HepG2 (cell line): Measurements from ENCODE around the gene PA2G4. TPM values are rescaled to one million over a fixed set of nuclear protein-coding genes. Genes with fewer than 3 reads are reported as not detected.

Experiments
- HNRNPL ChIP-seq: fragments of 200-400 bp; formaldehyde crosslinking; IDR thresholded peaks from 2 replicates; pipeline ENCODE4 v1.6.1; 2017; ENCODE audit warnings: mild to moderate bottlenecking, low read depth, low read length
- HNRNPLL ChIP-seq: fragments of 200-400 bp; formaldehyde crosslinking; IDR thresholded peaks from 2 replicates; pipeline ENCODE4 v1.6.1; 2017; ENCODE audit warnings: mild to moderate bottlenecking, low read depth, low read length; ENCODE audit not compliant: poor library complexity, severe bottlenecking
- HNRNPUL1 ChIP-seq: fragments of 200-400 bp; formaldehyde crosslinking; IDR thresholded peaks from 2 replicates; pipeline ENCODE4 v1.6.1; 2017; ENCODE audit warnings: low read depth, mild to moderate bottlenecking, low read length, moderate library complexity
- NR2F2 ChIP-seq: IDR thresholded peaks from 2 replicates; pipeline ENCODE4 v1.6.1; 2012; ENCODE audit warnings: low read depth, inconsistent platforms, borderline replicate concordance
- PPARG ChIP-seq: conservative IDR thresholded peaks from 2 replicates; pipeline ENCODE4 v1.6.1; 2016; ENCODE audit warnings: missing biosample characterization, missing genetic modification reagents
- RFX3 ChIP-seq: IDR thresholded peaks from 2 replicates; pipeline ENCODE4 v1.6.1; 2016; ENCODE audit warnings: missing biosample characterization, missing genetic modification reagents
- SMARCC2 ChIP-seq: fragments of 450-650 bp; IDR thresholded peaks from 2 replicates; pipeline ENCODE4 v1.6.1; 2017; ENCODE audit warnings: antibody characterized with exemption, mild to moderate bottlenecking
- ZBTB8A ChIP-seq: sonication (generic); formaldehyde crosslinking; IDR thresholded peaks from 2 replicates; pipeline ENCODE4 v1.4.0; 2020; ENCODE audit warnings: mild to moderate bottlenecking, low read depth, missing genetic modification reagents, borderline replicate concordance
- ZFP36 ChIP-seq: fragments of 150-350 bp; IDR thresholded peaks from 2 replicates; pipeline ENCODE4 v1.6.1; 2018; ENCODE audit warnings: borderline replicate concordance, low read length, low read depth; ENCODE audit not compliant: partially characterized antibody
- ZMYM2 ChIP-seq: sonication (generic); formaldehyde crosslinking; IDR thresholded peaks from 2 replicates; pipeline ENCODE4 v1.8.0; 2022; ENCODE audit warnings: mild to moderate bottlenecking, missing genetic modification reagents
- ZNF20 ChIP-seq: sonication (generic); formaldehyde crosslinking; IDR thresholded peaks from 2 replicates; pipeline ENCODE4 v1.4.0; 2020; ENCODE audit warnings: mild to moderate bottlenecking, moderate library complexity, missing genetic modification reagents
- ZNF430 ChIP-seq: sonication (generic); formaldehyde crosslinking; IDR thresholded peaks from 2 replicates; pipeline ENCODE4 v1.9.0; 2021; ENCODE audit warnings: mild to moderate bottlenecking, missing genetic modification reagents
- ZSCAN21 ChIP-seq: sonication (generic); formaldehyde crosslinking; IDR thresholded peaks from 2 replicates; pipeline ENCODE4 v1.8.0; 2022; ENCODE audit warnings: mild to moderate bottlenecking, missing genetic modification reagents, moderate library complexity, borderline replicate concordance
- polyA plus RNA-seq, 8 experiments: library from polyadenylated mRNA; depleted of rRNA in 3 of 8; stranded (reverse) in 7 of 8; unstranded in 1 of 8; fragments of >200 nt; fragmentation: Illumina TruSeq in 4 of 8; extraction: Trizol in 4 of 8; gene quantifications; 2 replicates each; pipeline versions ENCODE4 v1.2.1 to v1.2.3, GENCODE V29; 2011 to 2016; ENCODE audit warnings: low read depth in 4 of 8, missing spikeins in 1 of 8, mixed read lengths in 1 of 8; ENCODE audit not compliant: insufficient read depth in 1 of 8
- total RNA-seq, 5 experiments: library from RNA; depleted of rRNA; stranded (reverse); fragments of >200 nt; fragmentation: Illumina TruSeq; extraction: Trizol; gene quantifications; 2 replicates each; pipeline ENCODE4 v1.2.3, GENCODE V29; 2016; ENCODE audit warnings: low read depth in 1 of 5
- TF ChIP-seq, protein P1 (sequence below): sonication (generic); formaldehyde crosslinking; IDR thresholded peaks from 2 replicates; pipeline ENCODE4 v1.9.0; 2022; ENCODE audit warnings: missing genetic modification reagents, mild to moderate bottlenecking, borderline replicate concordance
- TF ChIP-seq, protein P2 (sequence below): sonication (generic); formaldehyde crosslinking; IDR thresholded peaks from 2 replicates; pipeline ENCODE4 v1.9.0; 2021; ENCODE audit warnings: mild to moderate bottlenecking, missing genetic modification reagents
- TF ChIP-seq, protein P3 (sequence below): sonication (generic); formaldehyde crosslinking; IDR thresholded peaks from 2 replicates; pipeline ENCODE4 v1.4.0; 2020; ENCODE audit warnings: missing genetic modification reagents
- TF ChIP-seq, protein P4 (sequence below): sonication (generic); formaldehyde crosslinking; IDR thresholded peaks from 2 replicates; pipeline ENCODE4 v1.5.1; 2020; ENCODE audit warnings: mild to moderate bottlenecking, missing genetic modification reagents, borderline replicate concordance
- TF ChIP-seq, protein P5 (sequence below): sonication (generic); formaldehyde crosslinking; IDR thresholded peaks from 2 replicates; pipeline ENCODE4 v1.4.0; 2020; ENCODE audit warnings: missing genetic modification reagents; ENCODE audit errors: not compliant biosample characterization

PA2G4 gene
- total and polyA plus RNA-seq, 2 of the 13 experiments (the other 11 are each of a cell fraction or from before 2014, with no cell fraction given): 147 to 240 TPM

DNA sequence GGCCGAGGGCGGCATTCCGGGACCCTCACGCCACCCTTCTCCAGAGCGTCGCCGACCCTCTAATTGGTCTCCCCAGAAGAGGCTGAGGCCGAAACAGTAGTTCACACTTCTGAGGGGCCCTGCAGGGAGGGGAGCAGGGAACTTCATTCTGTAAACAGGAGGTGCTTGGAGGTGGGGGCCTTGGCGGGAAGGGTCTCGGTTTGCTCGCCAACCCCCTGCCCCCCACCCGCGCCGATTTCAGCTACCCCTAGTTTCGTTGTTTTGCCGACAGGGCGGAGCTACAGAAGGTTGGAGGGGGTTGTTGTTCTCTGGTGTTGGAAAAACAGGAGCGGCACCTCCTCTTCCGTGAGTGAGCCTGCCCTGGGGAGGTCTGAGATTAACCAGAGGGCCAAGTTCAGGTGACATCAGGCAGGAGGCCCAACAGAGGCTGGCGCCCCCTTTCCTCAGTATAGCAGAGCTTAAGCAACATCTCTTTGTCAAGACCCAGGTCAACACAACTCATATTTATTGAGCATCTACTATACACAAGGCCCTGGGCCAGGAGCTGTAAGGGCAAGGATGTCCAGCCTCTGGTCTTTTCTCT, 23.7 kb upstream of the PA2G4 start (continued):
- TF ChIP-seq, protein P1, sequence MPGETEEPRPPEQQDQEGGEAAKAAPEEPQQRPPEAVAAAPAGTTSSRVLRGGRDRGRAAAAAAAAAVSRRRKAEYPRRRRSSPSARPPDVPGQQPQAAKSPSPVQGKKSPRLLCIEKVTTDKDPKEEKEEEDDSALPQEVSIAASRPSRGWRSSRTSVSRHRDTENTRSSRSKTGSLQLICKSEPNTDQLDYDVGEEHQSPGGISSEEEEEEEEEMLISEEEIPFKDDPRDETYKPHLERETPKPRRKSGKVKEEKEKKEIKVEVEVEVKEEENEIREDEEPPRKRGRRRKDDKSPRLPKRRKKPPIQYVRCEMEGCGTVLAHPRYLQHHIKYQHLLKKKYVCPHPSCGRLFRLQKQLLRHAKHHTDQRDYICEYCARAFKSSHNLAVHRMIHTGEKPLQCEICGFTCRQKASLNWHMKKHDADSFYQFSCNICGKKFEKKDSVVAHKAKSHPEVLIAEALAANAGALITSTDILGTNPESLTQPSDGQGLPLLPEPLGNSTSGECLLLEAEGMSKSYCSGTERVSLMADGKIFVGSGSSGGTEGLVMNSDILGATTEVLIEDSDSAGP (CRISPR knock-in tag): no peak
- 0 out of 2 replicates have a peak, but pooled peaks have one; percentile 22 for TF ChIP-seq HNRNPL
- TF ChIP-seq SMARCC2: no peak
- TF ChIP-seq RFX3: no peak; the same call in 1 of the 2 replicates
- TF ChIP-seq HNRNPLL: no peak
- TF ChIP-seq PPARG (CRISPR knock-in tag): peak; percentile 26; the same call in 1 of the 2 replicates
- no peak for TF ChIP-seq NR2F2
- no peak for TF ChIP-seq ZFP36
- TF ChIP-seq, protein P2, sequence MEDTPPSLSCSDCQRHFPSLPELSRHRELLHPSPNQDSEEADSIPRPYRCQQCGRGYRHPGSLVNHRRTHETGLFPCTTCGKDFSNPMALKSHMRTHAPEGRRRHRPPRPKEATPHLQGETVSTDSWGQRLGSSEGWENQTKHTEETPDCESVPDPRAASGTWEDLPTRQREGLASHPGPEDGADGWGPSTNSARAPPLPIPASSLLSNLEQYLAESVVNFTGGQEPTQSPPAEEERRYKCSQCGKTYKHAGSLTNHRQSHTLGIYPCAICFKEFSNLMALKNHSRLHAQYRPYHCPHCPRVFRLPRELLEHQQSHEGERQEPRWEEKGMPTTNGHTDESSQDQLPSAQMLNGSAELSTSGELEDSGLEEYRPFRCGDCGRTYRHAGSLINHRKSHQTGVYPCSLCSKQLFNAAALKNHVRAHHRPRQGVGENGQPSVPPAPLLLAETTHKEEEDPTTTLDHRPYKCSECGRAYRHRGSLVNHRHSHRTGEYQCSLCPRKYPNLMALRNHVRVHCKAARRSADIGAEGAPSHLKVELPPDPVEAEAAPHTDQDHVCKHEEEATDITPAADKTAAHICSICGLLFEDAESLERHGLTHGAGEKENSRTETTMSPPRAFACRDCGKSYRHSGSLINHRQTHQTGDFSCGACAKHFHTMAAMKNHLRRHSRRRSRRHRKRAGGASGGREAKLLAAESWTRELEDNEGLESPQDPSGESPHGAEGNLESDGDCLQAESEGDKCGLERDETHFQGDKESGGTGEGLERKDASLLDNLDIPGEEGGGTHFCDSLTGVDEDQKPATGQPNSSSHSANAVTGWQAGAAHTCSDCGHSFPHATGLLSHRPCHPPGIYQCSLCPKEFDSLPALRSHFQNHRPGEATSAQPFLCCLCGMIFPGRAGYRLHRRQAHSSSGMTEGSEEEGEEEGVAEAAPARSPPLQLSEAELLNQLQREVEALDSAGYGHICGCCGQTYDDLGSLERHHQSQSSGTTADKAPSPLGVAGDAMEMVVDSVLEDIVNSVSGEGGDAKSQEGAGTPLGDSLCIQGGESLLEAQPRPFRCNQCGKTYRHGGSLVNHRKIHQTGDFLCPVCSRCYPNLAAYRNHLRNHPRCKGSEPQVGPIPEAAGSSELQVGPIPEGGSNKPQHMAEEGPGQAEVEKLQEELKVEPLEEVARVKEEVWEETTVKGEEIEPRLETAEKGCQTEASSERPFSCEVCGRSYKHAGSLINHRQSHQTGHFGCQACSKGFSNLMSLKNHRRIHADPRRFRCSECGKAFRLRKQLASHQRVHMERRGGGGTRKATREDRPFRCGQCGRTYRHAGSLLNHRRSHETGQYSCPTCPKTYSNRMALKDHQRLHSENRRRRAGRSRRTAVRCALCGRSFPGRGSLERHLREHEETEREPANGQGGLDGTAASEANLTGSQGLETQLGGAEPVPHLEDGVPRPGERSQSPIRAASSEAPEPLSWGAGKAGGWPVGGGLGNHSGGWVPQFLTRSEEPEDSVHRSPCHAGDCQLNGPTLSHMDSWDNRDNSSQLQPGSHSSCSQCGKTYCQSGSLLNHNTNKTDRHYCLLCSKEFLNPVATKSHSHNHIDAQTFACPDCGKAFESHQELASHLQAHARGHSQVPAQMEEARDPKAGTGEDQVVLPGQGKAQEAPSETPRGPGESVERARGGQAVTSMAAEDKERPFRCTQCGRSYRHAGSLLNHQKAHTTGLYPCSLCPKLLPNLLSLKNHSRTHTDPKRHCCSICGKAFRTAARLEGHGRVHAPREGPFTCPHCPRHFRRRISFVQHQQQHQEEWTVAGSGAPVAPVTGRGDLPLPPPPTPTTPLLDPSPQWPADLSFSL (CRISPR knock-in tag): no peak
- TF ChIP-seq ZNF20 (CRISPR knock-in tag): no peak
- TF ChIP-seq, protein P3, sequence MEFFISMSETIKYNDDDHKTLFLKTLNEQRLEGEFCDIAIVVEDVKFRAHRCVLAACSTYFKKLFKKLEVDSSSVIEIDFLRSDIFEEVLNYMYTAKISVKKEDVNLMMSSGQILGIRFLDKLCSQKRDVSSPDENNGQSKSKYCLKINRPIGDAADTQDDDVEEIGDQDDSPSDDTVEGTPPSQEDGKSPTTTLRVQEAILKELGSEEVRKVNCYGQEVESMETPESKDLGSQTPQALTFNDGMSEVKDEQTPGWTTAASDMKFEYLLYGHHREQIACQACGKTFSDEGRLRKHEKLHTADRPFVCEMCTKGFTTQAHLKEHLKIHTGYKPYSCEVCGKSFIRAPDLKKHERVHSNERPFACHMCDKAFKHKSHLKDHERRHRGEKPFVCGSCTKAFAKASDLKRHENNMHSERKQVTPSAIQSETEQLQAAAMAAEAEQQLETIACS: no peak
- 0 out of 2 replicates have a peak, but pooled peaks have one; percentile 9 for TF ChIP-seq ZBTB8A
- no peak for TF ChIP-seq ZSCAN21 (CRISPR knock-in tag)
- TF ChIP-seq, protein P4, sequence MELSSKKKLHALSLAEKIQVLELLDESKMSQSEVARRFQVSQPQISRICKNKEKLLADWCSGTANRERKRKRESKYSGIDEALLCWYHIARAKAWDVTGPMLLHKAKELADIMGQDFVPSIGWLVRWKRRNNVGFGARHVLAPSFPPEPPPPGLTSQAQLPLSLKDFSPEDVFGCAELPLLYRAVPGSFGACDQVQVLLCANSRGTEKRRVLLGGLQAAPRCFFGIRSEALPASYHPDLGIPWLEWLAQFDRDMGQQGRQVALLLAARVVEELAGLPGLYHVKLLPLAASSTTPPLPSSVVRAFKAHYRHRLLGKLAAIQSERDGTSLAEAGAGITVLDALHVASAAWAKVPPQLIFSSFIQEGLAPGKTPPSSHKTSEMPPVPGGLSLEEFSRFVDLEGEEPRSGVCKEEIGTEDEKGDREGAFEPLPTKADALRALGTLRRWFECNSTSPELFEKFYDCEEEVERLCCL (CRISPR knock-in tag): no peak
- peak; percentile 85 for TF ChIP-seq ZMYM2 (CRISPR knock-in tag)
- TF ChIP-seq HNRNPUL1: no peak
- TF ChIP-seq ZNF430: no peak
- TF ChIP-seq, protein P5, sequence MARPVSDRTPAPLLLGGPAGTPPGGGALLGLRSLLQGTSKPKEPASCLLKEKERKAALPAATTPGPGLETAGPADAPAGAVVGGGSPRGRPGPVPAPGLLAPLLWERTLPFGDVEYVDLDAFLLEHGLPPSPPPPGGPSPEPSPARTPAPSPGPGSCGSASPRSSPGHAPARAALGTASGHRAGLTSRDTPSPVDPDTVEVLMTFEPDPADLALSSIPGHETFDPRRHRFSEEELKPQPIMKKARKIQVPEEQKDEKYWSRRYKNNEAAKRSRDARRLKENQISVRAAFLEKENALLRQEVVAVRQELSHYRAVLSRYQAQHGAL (CRISPR knock-in tag): no peak
